Esophagus muscularis mucosa (tissue), 4 donors: ENCODE results near the gene DEK. TPM values are rescaled to one million over a fixed set of nuclear protein-coding genes. Genes with fewer than 3 reads are reported as not detected.
"Not testable (repeated sequence)": the region's sequence is repeated elsewhere in the genome, so short reads cannot be mapped to it uniquely, and the experiment has no call there.

Experiments used
- DNase-seq: peaks from one replicate; pipeline ENCODE4 v3.0.0-alpha.2; 2017; ENCODE audit errors: extremely low spot score
- H3K27ac ChIP-seq, 4 donors: fragments of 200-600 bp; sonication (generic); replicated peaks in 1 of 4; 1 replicate in 3 of 4; 2 replicates in 1 of 4; pipeline ENCODE4 v1.5.1; 2016 to 2019; ENCODE audit warnings: mild to moderate bottlenecking in 1 of 4
- H3K27me3 ChIP-seq, 4 donors: fragments of 200-600 bp; sonication (generic); one replicate each; pipeline versions ENCODE4 v1.5.1 to v1.6.0; 2016 to 2019
- H3K36me3 ChIP-seq, 4 donors: fragments of 200-600 bp; sonication (generic); one replicate each; pipeline ENCODE4 v1.5.1; 2016 to 2019
- H3K4me1 ChIP-seq, 4 donors: fragments of 200-600 bp; sonication (generic); one replicate each; pipeline ENCODE4 v1.5.1; 2016 to 2019
- H3K4me3 ChIP-seq, 4 donors: fragments of 200-600 bp; sonication (generic); 1 replicate in 2 of 4; 2 replicates in 2 of 4; pipeline ENCODE4 v1.5.1; 2016 to 2019; ENCODE audit warnings: mild to moderate bottlenecking in 4 of 4, moderate library complexity in 1 of 4
- H3K9me3 ChIP-seq, 4 donors: fragments of 200-600 bp; sonication (generic); 1 replicate in 3 of 4; 2 replicates in 1 of 4; pipeline ENCODE4 v1.5.1; 2016 to 2019
- CTCF ChIP-seq, 3 experiments: fragments of 200-600 bp in 2 of 3; fragments of 450-650 bp in 1 of 3; sonication (generic) in 2 of 3; IDR thresholded peaks; one replicate each; pipeline ENCODE4 v1.5.1; 2017 to 2019; ENCODE audit warnings: antibody characterized with exemption in 3 of 3, mild to moderate bottlenecking in 2 of 3, moderate library complexity in 1 of 3
- EP300 ChIP-seq: sonication (generic); formaldehyde crosslinking; IDR thresholded peaks from one replicate; pipeline ENCODE4 v1.6.1; 2017; ENCODE audit warnings: antibody characterized with exemption
- POLR2A ChIP-seq: fragments of 450-650 bp; IDR thresholded peaks from one replicate; pipeline ENCODE4 v1.6.1; 2017; ENCODE audit warnings: antibody characterized with exemption, moderate library complexity, mild to moderate bottlenecking, low read depth
- POLR2AphosphoS5 ChIP-seq, 2 donors: sonication (generic); formaldehyde crosslinking; IDR thresholded peaks; one replicate each; pipeline ENCODE4 v1.6.1; 2017; ENCODE audit warnings: antibody characterized with exemption in 2 of 2
- WGBS: methylation state at CpG from one replicate; pipeline ENCODE4 v1.1.5; 2018; 5-methylcytosine and 5-hydroxymethylcytosine counted together
- intact Hi-C: fragments of 100-400 bp; cut with DNase I; formaldehyde crosslinking; loops from one replicate; pipeline ENCODE4 v1.15.1; 2023
- total RNA-seq, 4 donors: library from RNA; depleted of rRNA; stranded (reverse); fragments of >200 nt; gene quantifications; one replicate each; pipeline versions ENCODE4 v1.1.0 to v1.2.1, GENCODE V29; 2016

DEK gene
- total RNA-seq: 100 to 1,000 TPM; 134 to 189 (median 142) TPM

GRCh38 chr6:18264219-18264922 is at the start of gene DEK:
DEK (minus strand) TSS chr6:18264530; CDS start chr6:18263987, 543 bp downstream.
- peak; percentile 96 for DNase-seq
- H3K4me3 ChIP-seq: peak within 1 kb of the TSS; percentile 82 to 98 (median 94)

GRCh38 chr6:18312368-18312767 is 48.0 kb upstream of the DEK start:
- no peaks in the 10 kb centered on the region for H3K9me3 ChIP-seq
- no peak overlapping the region for H3K27ac ChIP-seq
- intact Hi-C loops: no loop called here

More at GRCh38 chr6:18264219-18264922, at the start of gene DEK:
- under 1% methylated on average over 17 of the region's 113 CpGs for WGBS
- Histone ChIP-seq H3K27me3 (no peaks in the 10 kb centered on the region), H3K27ac (peak within 1 kb of the TSS; percentile 96 to 99 (median 98)), H3K4me1 (peaks cover 33 to 42% (median 38%) of the 10 kb centered on the region in 4 donors), H3K36me3 (peaks cover 0 to 5% (median 0%) of the 10 kb centered on the region in 4 donors), H3K9me3 (no peaks in the 10 kb centered on the region)
- intact Hi-C loops: loop anchor here (5.0 kb wide), 2 partner anchors 107 to 123 kb away; partner anchors contain the start of genes KDM1B, RNF144B and TPMT
- TF ChIP-seq EP300 (no peak), POLR2AphosphoS5 (IDR thresholded peaks at IDR 0.05) (peak in 1 of 2 donors; percentile 49), CTCF (IDR thresholded peaks at IDR 0.05) (peak; percentile 44 to 76 (median 47)), POLR2A (peak; percentile 14)

GRCh38 chr6:18310010-18310409 is 45.7 kb upstream of the DEK start:
- 71% methylated on average over 8 of the region's 8 CpGs for WGBS
- intact Hi-C loops, H3K4me1 ChIP-seq, H3K27me3 ChIP-seq, H3K4me3 ChIP-seq, DNase-seq, H3K36me3 ChIP-seq, H3K27ac ChIP-seq, H3K9me3 ChIP-seq: not testable (repeated sequence)

More at GRCh38 chr6:18312368-18312767, 48.0 kb upstream of the DEK start:
- no peaks in the 10 kb centered on the region for H3K4me1 ChIP-seq
- TF ChIP-seq EP300: no peak
- no peaks in the 10 kb centered on the region for H3K36me3 ChIP-seq
- no peaks in the 10 kb centered on the region for H3K27me3 ChIP-seq
- H3K4me3 ChIP-seq: no peak overlapping the region
- no peak for DNase-seq

GRCh38 chr6:18309046-18309445 is 44.7 kb upstream of the DEK start:
- no peak for TF ChIP-seq CTCF (IDR thresholded peaks at IDR 0.05)
- TF ChIP-seq EP300: no peak
- no peak for TF ChIP-seq POLR2A
- no peak for TF ChIP-seq POLR2AphosphoS5 (IDR thresholded peaks at IDR 0.05)
- H3K4me3 ChIP-seq: no peak overlapping the region

GRCh38 chr6:18308070-18308735 is 43.9 kb upstream of the DEK start:
- Histone ChIP-seq H3K36me3 (no peaks in the 10 kb centered on the region), H3K4me1 (no peaks in the 10 kb centered on the region), H3K4me3 (no peak overlapping the region), H3K27me3 (no peaks in the 10 kb centered on the region), H3K9me3 (no peaks in the 10 kb centered on the region), H3K27ac (no peak overlapping the region)
- 85% methylated on average over 4 of the region's 4 CpGs for WGBS
- no peak for DNase-seq
- TF ChIP-seq EP300 (no peak), POLR2AphosphoS5 (IDR thresholded peaks at IDR 0.05) (no peak), POLR2A (no peak), CTCF (IDR thresholded peaks at IDR 0.05) (no peak)
- intact Hi-C loops: no loop called here

More at GRCh38 chr6:18309046-18309445, 44.7 kb upstream of the DEK start:
- intact Hi-C loops: no loop called here
- H3K4me1 ChIP-seq: no peaks in the 10 kb centered on the region
- 98% methylated on average over 5 of the region's 5 CpGs for WGBS
- H3K27ac ChIP-seq: no peak overlapping the region
- no peaks in the 10 kb centered on the region for H3K36me3 ChIP-seq
- no peaks in the 10 kb centered on the region for H3K27me3 ChIP-seq
- no peaks in the 10 kb centered on the region for H3K9me3 ChIP-seq
- no peak for DNase-seq
